HT-29 (cell line): ENCODE results near the gene ESRRA. TPM values are rescaled to one million over a fixed set of nuclear protein-coding genes. Genes with fewer than 3 reads are reported as not detected.

Experiments used
- DNase-seq: peaks from one replicate; pipeline ENCODE4 v3.0.0-alpha.2; 2015; ENCODE audit warnings: low spot score
- total RNA-seq: library from RNA; depleted of rRNA; stranded (reverse); fragments of >200 nt; shearing (Covaris generic); gene quantifications from 2 replicates; pipeline ENCODE4 v1.2.3, GENCODE V29; 2014

ESRRA gene
- total RNA-seq, 1 experiment from 2014 or later: 180 TPM

GRCh38 chr11:64275031-64275800, 30.1 kb upstream of the ESRRA start:
- DNase-seq: no peak

GRCh38 chr11:64275841-64276240, 29.5 kb upstream of the ESRRA start:
- DNase-seq: no peak

GRCh38 chr11:64276653-64277431, 28.5 kb upstream of the ESRRA start:
- DNase-seq: no peak

GRCh38 chr11:64278576-64279190, 26.6 kb upstream of the ESRRA start:
- DNase-seq: no peak

- no peak for DNase-seq
These were observed 23.2 kb upstream of the ESRRA start for GRCh38 chr11:64281957-64282770.

- DNase-seq: no peak
These were observed 22.2 kb upstream of the ESRRA start for GRCh38 chr11:64283092-64283491.

GRCh38 chr11:64284048-64284961, 21.0 kb upstream of the ESRRA start, which contains the start of gene BAD:
BAD (minus strand) TSS chr11:64284665; CDS start chr11:64284368, 297 bp downstream.
- peak; percentile 97 for DNase-seq

- DNase-seq: peak; percentile 85
These were observed 20.1 kb upstream of the ESRRA start, which contains the start of gene GPR137 for GRCh38 chr11:64284962-64285884. GPR137 (plus strand) TSS chr11:64285848; CDS start chr11:64286525, 677 bp downstream.

- peak; percentile 61 for DNase-seq
These were observed 19.2 kb upstream of the ESRRA start for GRCh38 chr11:64285885-64286800.

- no peak for DNase-seq
These were observed 18.5 kb upstream of the ESRRA start for GRCh38 chr11:64286801-64287159.

GRCh38 chr11:64287676-64288352, 17.5 kb upstream of the ESRRA start:
- no peak for DNase-seq

GRCh38 chr11:64288353-64288750, 17.0 kb upstream of the ESRRA start:
- no peak for DNase-seq

GRCh38 chr11:64289002-64289564, 16.2 kb upstream of the ESRRA start:
- DNase-seq: no peak

GRCh38 chr11:64290352-64291261, 14.7 kb upstream of the ESRRA start:
- DNase-seq: no peak

GRCh38 chr11:64291262-64291751, 14.0 kb upstream of the ESRRA start, which contains the start of gene KCNK4:
KCNK4 (plus strand) TSS chr11:64291302; CDS start chr11:64293019, 1,717 bp downstream.
- DNase-seq: no peak
